Parathyroid adenoma (tissue), 2 donors: ENCODE data around the gene MDP1.

Experiments
- H2AFZ ChIP-seq: fragments of 300-600 bp; sonication (generic); one replicate; pipeline ENCODE4 v1.7.0; 2017; ENCODE audit warnings: antibody characterized with exemption, mild to moderate bottlenecking
- H3K27ac ChIP-seq: fragments of 300-600 bp; sonication (generic); one replicate; pipeline ENCODE4 v1.7.0; 2017
- H3K27me3 ChIP-seq: fragments of 300-600 bp; sonication (generic); one replicate; pipeline ENCODE4 v1.7.0; 2017; ENCODE audit warnings: low read length; ENCODE audit not compliant: control insufficient read depth, insufficient read depth
- H3K36me3 ChIP-seq: fragments of 300-600 bp; sonication (generic); one replicate; pipeline ENCODE4 v1.7.0; 2017; ENCODE audit warnings: low read length; ENCODE audit not compliant: control insufficient read depth, insufficient read depth
- H3K4me1 ChIP-seq: fragments of 300-600 bp; sonication (generic); one replicate; pipeline ENCODE4 v1.7.0; 2017; ENCODE audit warnings: control low read depth
- H3K4me2 ChIP-seq: fragments of 300-600 bp; sonication (generic); one replicate; pipeline ENCODE4 v1.7.0; 2017; ENCODE audit warnings: low read length
- H3K4me3 ChIP-seq: fragments of 300-600 bp; sonication (generic); one replicate; pipeline ENCODE4 v1.7.0; 2017; ENCODE audit warnings: low read depth, low read length
- H3K79me2 ChIP-seq: fragments of 300-600 bp; sonication (generic); one replicate; pipeline ENCODE4 v1.7.0; 2017; ENCODE audit warnings: control low read depth
- H3K9ac ChIP-seq: fragments of 300-600 bp; sonication (generic); one replicate; pipeline ENCODE4 v1.7.0; 2017; ENCODE audit warnings: mild to moderate bottlenecking
- H3K9me3 ChIP-seq: fragments of 300-600 bp; sonication (generic); one replicate; pipeline ENCODE4 v1.7.0; 2017; ENCODE audit warnings: low read length; ENCODE audit not compliant: control insufficient read depth
- TF ChIP-seq, protein P1 (sequence below): fragments of 300-600 bp; sonication (generic); IDR thresholded peaks from one replicate; pipeline ENCODE4 v1.7.0; 2017; ENCODE audit warnings: antibody characterized with exemption, mild to moderate bottlenecking
- donor health status: primary hyperparathyroidism.

MDP1 gene

DNA sequence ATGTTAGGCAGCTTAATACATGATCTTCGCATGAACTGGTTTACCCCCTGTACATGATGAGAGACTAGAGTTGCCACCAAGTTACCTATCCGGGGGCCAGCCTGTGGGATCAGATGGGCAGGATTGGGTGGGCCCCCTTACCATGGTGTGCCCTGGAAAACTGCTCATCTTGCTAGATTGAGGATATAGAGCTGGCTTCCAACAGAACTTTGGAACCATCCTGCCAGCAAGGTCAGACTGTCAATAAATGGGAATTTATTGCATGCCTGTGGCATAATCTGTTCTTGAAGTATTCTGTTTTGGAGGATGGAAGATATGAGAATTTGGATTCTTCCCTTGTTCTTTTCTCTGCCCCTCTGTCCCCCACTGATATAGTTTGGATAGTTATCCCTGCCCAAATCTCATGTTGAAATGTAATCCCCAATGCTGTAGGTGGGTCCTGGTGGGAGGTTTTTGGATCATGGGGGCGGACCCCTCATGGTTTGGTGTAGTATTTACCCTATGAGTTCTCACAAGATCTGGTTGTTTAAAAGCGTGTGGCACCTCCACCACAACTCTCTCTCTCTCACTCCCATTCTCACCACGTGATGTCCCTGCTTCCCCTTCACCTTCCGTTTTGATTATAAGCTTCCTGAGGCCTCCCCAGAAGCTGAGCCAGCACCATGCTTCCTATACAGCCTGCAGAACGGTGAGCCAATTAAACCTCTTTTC is 16.9 kb downstream of the MDP1 start:
- H3K9me3 ChIP-seq, result no peaks in the 10 kb centered on the region
- no peaks in the 10 kb centered on the region for H3K27me3 ChIP-seq
- no peak overlapping the region for H2AFZ ChIP-seq
- H3K27ac ChIP-seq, result no peak overlapping the region
- no peaks in the 10 kb centered on the region for H3K36me3 ChIP-seq
- TF ChIP-seq, protein P1, sequence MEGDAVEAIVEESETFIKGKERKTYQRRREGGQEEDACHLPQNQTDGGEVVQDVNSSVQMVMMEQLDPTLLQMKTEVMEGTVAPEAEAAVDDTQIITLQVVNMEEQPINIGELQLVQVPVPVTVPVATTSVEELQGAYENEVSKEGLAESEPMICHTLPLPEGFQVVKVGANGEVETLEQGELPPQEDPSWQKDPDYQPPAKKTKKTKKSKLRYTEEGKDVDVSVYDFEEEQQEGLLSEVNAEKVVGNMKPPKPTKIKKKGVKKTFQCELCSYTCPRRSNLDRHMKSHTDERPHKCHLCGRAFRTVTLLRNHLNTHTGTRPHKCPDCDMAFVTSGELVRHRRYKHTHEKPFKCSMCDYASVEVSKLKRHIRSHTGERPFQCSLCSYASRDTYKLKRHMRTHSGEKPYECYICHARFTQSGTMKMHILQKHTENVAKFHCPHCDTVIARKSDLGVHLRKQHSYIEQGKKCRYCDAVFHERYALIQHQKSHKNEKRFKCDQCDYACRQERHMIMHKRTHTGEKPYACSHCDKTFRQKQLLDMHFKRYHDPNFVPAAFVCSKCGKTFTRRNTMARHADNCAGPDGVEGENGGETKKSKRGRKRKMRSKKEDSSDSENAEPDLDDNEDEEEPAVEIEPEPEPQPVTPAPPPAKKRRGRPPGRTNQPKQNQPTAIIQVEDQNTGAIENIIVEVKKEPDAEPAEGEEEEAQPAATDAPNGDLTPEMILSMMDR, result no peak
- peaks cover 40% of the 10 kb centered on the region for H3K79me2 ChIP-seq
- H3K4me3 ChIP-seq, result no peak overlapping the region
- no peak overlapping the region for H3K4me2 ChIP-seq
- no peak overlapping the region for H3K9ac ChIP-seq
- H3K4me1 ChIP-seq, result peaks cover 9% of the 10 kb centered on the region

DNA sequence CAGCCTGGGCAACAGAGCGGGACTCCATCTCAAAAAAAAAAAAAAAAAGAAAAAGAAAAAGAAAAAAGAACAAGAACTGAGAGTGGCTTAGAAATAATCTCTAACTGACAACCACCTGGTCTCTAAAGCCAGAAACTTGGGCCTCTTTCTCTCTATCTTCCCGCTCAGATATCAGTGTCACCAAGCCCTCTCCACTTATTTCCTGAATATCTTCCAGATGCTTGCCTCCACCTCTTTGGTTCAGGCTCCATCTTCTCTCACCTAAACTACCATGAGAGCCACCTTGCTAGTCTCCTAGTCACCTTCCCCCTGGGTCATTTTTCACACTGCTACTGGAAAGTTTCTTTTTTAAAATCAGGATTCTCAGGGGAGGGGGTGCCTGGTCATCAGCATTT is 18.8 kb downstream of the MDP1 start:
- no peak overlapping the region for H3K27ac ChIP-seq
- H3K9me3 ChIP-seq, result no peaks in the 10 kb centered on the region
- H3K4me2 ChIP-seq, result peak overlapping the region; percentile 44
- peaks cover 9% of the 10 kb centered on the region for H3K4me1 ChIP-seq
- peaks cover 27% of the 10 kb centered on the region for H3K79me2 ChIP-seq
- H2AFZ ChIP-seq, result no peak overlapping the region
- no peak overlapping the region for H3K4me3 ChIP-seq
- H3K9ac ChIP-seq, result no peak overlapping the region
- TF ChIP-seq, protein P1, result no peak
- no peaks in the 10 kb centered on the region for H3K27me3 ChIP-seq
- no peaks in the 10 kb centered on the region for H3K36me3 ChIP-seq

DNA sequence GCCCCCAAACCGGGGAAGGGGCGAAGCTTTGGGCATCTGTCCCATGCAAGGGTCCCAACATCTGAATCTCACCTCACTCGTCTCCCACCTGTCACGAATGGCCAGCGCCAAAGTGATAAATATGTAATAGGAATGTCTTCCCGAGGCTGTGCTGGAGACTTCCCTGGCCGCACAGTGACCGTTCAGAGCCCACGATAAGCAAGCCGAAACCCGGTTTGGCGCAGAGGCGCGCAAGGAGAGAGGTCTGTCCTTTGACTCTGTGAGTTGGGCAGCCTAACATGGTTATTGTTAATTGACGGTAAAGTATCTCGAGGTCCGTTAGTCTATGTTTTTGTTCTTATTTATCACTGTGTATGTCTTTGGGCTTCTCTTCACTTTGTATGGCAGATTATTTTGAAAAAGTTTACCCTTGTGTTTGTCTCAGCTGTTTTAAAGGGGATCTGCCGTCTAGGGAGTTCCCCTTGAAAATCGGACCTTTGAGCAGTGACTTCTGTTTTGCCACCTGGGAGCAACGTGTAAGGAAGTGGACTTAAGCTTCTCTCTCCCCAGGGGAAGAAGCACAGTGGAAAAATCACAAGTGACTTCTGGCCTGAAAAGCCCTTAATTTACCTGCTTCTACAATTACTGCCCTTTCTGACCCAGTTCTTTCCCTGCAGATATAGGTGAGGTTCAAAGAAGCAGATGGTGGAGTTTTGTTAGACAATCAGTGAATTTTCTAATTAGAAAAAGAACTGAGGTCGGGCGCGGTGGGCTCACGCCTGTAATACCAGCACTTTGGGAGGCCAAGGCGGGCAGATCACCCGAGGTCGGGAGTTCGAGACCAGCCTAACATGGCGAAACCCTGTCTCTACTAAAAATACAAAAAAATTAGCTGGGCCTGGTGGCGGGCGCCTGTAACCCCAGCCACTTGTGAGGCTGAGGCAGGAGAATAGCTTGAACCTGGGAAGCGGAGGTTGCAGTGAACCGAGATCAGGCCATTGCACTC is 19.5 kb downstream of the MDP1 start:
- Histone ChIP-seq H3K27me3 (no peaks in the 10 kb centered on the region), H3K9me3 (no peaks in the 10 kb centered on the region), H3K4me3 (peak overlapping the region; percentile 100), H3K27ac (peak overlapping the region; percentile 99), H3K36me3 (no peaks in the 10 kb centered on the region), H2AFZ (peak overlapping the region; percentile 97), H3K4me2 (peak overlapping the region; percentile 95), H3K4me1 (peaks cover 9% of the 10 kb centered on the region), H3K79me2 (peaks cover 26% of the 10 kb centered on the region), H3K9ac (peak overlapping the region; percentile 99)
- TF ChIP-seq, protein P1, result no peak

DNA sequence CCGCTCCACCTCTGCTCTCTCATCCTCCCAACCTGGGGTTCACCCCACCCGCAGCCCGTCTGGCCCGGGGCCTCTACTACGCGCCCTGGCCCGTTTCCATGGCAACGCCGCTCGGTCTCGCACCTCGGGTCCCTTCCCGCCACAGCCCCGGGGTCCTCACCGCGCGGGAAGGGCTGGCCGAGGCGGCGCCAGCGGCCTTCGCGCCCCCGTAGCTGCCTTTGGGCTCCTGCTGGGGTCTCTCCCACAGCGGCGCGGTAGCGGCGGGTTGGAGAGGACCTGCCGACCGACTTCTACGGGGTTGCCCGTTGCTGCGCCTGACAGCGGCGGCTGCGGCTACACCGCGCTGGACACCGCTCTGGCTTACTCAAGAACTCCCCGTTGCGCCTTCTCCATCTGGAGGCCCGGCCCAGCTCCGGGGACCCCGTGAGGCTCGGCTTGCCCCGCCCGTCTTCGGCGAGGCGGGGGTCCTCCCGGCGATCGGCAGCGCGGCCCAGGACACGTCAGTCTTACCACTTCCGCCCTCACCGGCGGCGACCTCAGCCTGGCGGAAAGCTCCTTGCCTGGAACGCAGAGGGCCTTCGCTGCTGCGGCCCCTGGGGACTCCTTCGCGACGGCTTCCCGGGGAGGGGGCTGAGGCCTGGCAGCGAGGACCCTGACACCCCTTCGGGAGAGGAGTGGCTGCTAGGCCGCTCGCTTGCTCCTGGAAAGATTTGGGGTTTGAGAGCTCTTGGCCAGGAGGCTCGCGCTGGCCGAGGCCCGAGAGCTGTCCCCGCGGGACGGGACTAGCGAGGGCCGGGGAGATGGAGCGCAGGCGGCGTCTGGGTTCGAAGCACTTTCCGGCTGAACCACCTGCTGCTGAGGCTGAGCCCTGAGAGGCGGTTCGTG is 20.4 kb downstream of the MDP1 start, which contains the start of gene TM9SF1:
Gene TM9SF1 (minus strand): TSS at position 256 of the 885 bp plus-strand sequence. CDS start 422 bp downstream, outside the sequence.
- no peaks in the 10 kb centered on the region for H3K9me3 ChIP-seq
- H3K27ac ChIP-seq, result peak within 1 kb of the TSS; percentile 99
- H3K4me3 ChIP-seq, result peak within 1 kb of the TSS; percentile 100
- TF ChIP-seq, protein P1, result peak; percentile 2
- no peaks in the 10 kb centered on the region for H3K36me3 ChIP-seq
- H3K4me2 ChIP-seq, result peak within 1 kb of the TSS; percentile 95
- H2AFZ ChIP-seq, result peak within 1 kb of the TSS; percentile 97
- peaks cover 9% of the 10 kb centered on the region for H3K4me1 ChIP-seq
- peak within 1 kb of the TSS; percentile 99 for H3K9ac ChIP-seq
- H3K79me2 ChIP-seq, result peaks cover 26% of the 10 kb centered on the region
- no peaks in the 10 kb centered on the region for H3K27me3 ChIP-seq
